OCI-LY7 (cell line): Measurements from ENCODE around the gene RPL27A. TPM values are rescaled to one million over a fixed set of nuclear protein-coding genes. Genes with fewer than 3 reads are reported as not detected.

Experiments used
- BruUV-seq: library from RNA; stranded (reverse); fragments of 400-500 nt; replicated peaks from 2 replicates; lab custom pipeline; 2021; lab: Mats Ljungman, UMichigan
- CTCF ChIA-PET: fragments of 300-600 bp; sonication (Branson Sonifier 250); formaldehyde crosslinking; loops from one replicate; lab custom pipeline; 2022; ENCODE audit warnings: antibody characterized with exemption; ENCODE audit not compliant: unreplicated experiment; lab: Charles Lee
- POLR2A ChIA-PET: fragments of 300-600 bp; sonication (Branson Sonifier 250); formaldehyde crosslinking; loops from one replicate; lab custom pipeline; 2022; ENCODE audit warnings: antibody characterized with exemption; lab: Charles Lee
- DNase-seq: peaks from one replicate; pipeline ENCODE4 v3.0.0-alpha.2; 2015; ENCODE audit warnings: low spot score
- H2AFZ ChIP-seq: fragments of 200-600 bp; sonication (generic), shearing (Covaris generic); 2 replicates; pipeline ENCODE4 v1.6.1; 2014; ENCODE audit warnings: mild to moderate bottlenecking, antibody characterized with exemption, low read length, moderate library complexity
- H3K27ac ChIP-seq: fragments of 200-600 bp; sonication (generic); 2 replicates; pipeline ENCODE4 v1.5.1; 2014; ENCODE audit warnings: mixed run types, low read depth, mild to moderate bottlenecking, moderate library complexity, low read length, inconsistent platforms; ENCODE audit not compliant: poor library complexity, severe bottlenecking
- H3K36me3 ChIP-seq: fragments of 200-600 bp; sonication (generic); 2 replicates; pipeline ENCODE4 v1.6.1; 2014; ENCODE audit warnings: mild to moderate bottlenecking, antibody characterized with exemption, low read length, moderate library complexity, mixed read lengths; ENCODE audit not compliant: insufficient read depth
- H3K4me1 ChIP-seq: fragments of 200-600 bp; sonication (generic); 2 replicates; pipeline ENCODE4 v1.5.1; 2014; ENCODE audit warnings: mild to moderate bottlenecking, low read length; ENCODE audit not compliant: insufficient read depth, poor library complexity, severe bottlenecking
- H3K4me2 ChIP-seq: fragments of 200-600 bp; sonication (generic); 2 replicates; pipeline ENCODE4 v1.6.1; 2014; ENCODE audit warnings: mild to moderate bottlenecking, low read length
- H3K4me3 ChIP-seq: fragments of 200-600 bp; sonication (generic); 2 replicates; pipeline ENCODE4 v1.5.1; 2014; ENCODE audit warnings: mild to moderate bottlenecking, low read depth, low read length; ENCODE audit not compliant: poor library complexity, severe bottlenecking
- H3K79me2 ChIP-seq: fragments of 200-600 bp; sonication (generic); 2 replicates; pipeline ENCODE4 v1.6.1; 2016; ENCODE audit warnings: low read depth, mild to moderate bottlenecking, low read length, moderate library complexity, mixed read lengths; ENCODE audit not compliant: insufficient read depth
- H3K9me2 ChIP-seq: fragments of 200-600 bp; sonication (generic); 2 replicates; pipeline ENCODE4 v1.6.1; 2016; ENCODE audit warnings: mild to moderate bottlenecking, low read length, mixed read lengths; ENCODE audit not compliant: insufficient read depth
- H3K9me3 ChIP-seq: fragments of 200-600 bp; sonication (generic); 2 replicates; pipeline ENCODE4 v1.6.1; 2014; ENCODE audit warnings: mild to moderate bottlenecking, mixed run types, low read length, mixed read lengths
- H4K20me1 ChIP-seq: fragments of 200-600 bp; sonication (generic); 2 replicates; pipeline ENCODE4 v1.6.1; 2014; ENCODE audit warnings: mild to moderate bottlenecking, antibody characterized with exemption, low read length, moderate library complexity, mixed read lengths; ENCODE audit not compliant: insufficient read depth
- EZH2phosphoT487 ChIP-seq: fragments of 200-600 bp; sonication (generic); IDR thresholded peaks from 2 replicates; pipeline ENCODE4 v1.6.1; 2018; ENCODE audit warnings: low read depth, borderline replicate concordance, mild to moderate bottlenecking, mixed run types, antibody characterized with exemption, low read length, moderate library complexity, mixed read lengths
- intact Hi-C: fragments of 100-400 bp; cut with micrococcal nuclease; formaldehyde crosslinking; loops from one replicate; pipeline ENCODE4 v1.10.0; 2022; ENCODE audit not compliant: unreplicated experiment
- total RNA-seq, 2 experiments: library from RNA; depleted of rRNA in 1 of 2; stranded (reverse); fragments of >200 nt in 1 of 2; shearing (Covaris generic) in 1 of 2; gene quantifications; 2 replicates each; pipeline ENCODE4 v1.2.3, GENCODE V29; 2014 to 2022
- TF ChIP-seq, protein P1 (sequence below): fragments of 200-600 bp; sonication (generic); conservative IDR thresholded peaks from 2 replicates; pipeline ENCODE4 v1.5.1; 2014; ENCODE audit warnings: mild to moderate bottlenecking, antibody characterized with exemption, low read length, moderate library complexity, mixed read lengths

Gene RPL27A
- total RNA-seq, 2 experiments from 2014 or later = 1,593 to 2,753 TPM

DNA sequence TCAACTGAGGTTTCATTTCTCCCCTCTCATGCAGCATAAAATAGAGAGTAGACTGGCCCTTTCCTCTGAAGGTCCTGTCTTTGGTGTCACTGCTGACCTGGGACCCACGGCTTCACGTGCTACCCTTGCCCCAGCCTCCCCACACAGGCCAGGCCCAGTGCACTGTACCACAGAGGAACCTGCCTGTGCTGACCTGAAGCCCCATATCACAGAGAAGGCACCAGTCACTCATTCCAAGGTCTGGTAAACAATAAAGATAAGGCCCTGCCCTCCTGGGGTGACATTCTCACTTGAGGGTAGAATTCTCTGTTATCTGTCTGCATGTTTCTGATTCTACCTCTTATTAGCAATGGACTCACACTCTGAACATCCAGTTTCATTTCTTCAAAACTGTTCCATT lies 51.3 kb downstream of the RPL27A start:
- Histone ChIP-seq H3K36me3 (no peaks in the 10 kb centered on the region), H3K4me2 (no peak overlapping the region), H3K79me2 (no peaks in the 10 kb centered on the region), H3K4me3 (no peak overlapping the region), H3K9me2 (no peaks in the 10 kb centered on the region), H3K9me3 (no peaks in the 10 kb centered on the region), H3K27ac (no peak overlapping the region), H2AFZ (no peak overlapping the region), H4K20me1 (no peaks in the 10 kb centered on the region), H3K4me1 (peaks cover 14% of the 10 kb centered on the region)
- no peak for DNase-seq
- TF ChIP-seq, protein P1, sequence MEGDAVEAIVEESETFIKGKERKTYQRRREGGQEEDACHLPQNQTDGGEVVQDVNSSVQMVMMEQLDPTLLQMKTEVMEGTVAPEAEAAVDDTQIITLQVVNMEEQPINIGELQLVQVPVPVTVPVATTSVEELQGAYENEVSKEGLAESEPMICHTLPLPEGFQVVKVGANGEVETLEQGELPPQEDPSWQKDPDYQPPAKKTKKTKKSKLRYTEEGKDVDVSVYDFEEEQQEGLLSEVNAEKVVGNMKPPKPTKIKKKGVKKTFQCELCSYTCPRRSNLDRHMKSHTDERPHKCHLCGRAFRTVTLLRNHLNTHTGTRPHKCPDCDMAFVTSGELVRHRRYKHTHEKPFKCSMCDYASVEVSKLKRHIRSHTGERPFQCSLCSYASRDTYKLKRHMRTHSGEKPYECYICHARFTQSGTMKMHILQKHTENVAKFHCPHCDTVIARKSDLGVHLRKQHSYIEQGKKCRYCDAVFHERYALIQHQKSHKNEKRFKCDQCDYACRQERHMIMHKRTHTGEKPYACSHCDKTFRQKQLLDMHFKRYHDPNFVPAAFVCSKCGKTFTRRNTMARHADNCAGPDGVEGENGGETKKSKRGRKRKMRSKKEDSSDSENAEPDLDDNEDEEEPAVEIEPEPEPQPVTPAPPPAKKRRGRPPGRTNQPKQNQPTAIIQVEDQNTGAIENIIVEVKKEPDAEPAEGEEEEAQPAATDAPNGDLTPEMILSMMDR = no peak
- TF ChIP-seq EZH2phosphoT487 = no peak
- intact Hi-C loops = no loop called here
- ChIA-PET CTCF (no interaction called here), POLR2A (no interaction called here)
- no TSS peak for BruUV-seq

DNA sequence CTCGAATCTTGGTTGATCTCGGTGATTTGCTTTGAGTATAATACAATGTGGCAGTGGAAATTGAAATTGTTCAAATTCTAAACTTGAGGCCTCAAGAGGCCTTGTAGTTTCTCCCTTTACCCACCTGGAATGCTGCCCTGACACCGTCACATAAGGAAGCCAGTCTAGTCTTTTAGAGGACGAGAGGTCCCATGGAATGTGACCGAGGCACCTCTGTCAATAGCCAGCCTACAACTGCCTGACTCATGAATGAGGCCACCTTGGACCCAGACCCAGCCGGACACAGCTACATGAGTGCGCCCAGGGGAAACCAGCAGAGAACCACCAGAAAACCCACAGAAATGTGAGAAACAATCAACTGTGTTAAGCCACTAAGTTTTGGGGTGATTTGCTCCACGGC lies 52.5 kb downstream of the RPL27A start:
- CTCF ChIA-PET = no interaction called here

DNA sequence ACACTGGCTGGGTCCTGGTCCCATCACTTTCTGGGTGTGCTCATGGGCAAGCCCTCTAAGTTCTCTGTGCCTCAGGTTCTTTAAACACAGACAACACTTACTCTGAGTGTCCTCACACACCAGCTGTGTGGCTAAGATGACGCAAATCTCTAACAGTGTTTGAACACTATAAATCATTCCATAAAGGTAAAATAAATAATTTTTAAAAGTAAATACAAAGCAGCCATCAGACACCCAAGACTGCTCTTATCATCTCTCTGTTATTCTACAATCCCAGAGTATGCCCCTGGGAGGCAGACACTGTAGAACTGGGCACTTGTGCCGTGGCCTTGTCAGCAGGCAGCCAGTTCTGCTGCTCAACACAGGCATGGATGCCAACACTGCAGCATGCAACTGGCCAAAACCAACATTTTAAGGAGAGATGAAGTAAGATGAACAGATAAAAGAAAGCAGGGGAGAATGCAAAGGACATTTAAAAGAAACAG lies 56.8 kb downstream of the RPL27A start:
- intact Hi-C loops = no loop called here
- CTCF ChIA-PET = no interaction called here
- Histone ChIP-seq H3K9me2 (no peaks in the 10 kb centered on the region), H3K79me2 (no peaks in the 10 kb centered on the region), H2AFZ (no peak overlapping the region), H3K4me3 (no peak overlapping the region), H3K27ac (no peak overlapping the region), H3K4me2 (no peak overlapping the region), H3K9me3 (no peaks in the 10 kb centered on the region), H3K4me1 (no peaks in the 10 kb centered on the region), H3K36me3 (no peaks in the 10 kb centered on the region), H4K20me1 (no peaks in the 10 kb centered on the region)
- TF ChIP-seq, protein P1 = no peak
- no peak for TF ChIP-seq EZH2phosphoT487
- BruUV-seq = no TSS peak
- DNase-seq = no peak
- POLR2A ChIA-PET = no interaction called here

More for the DNA sequence above, 52.5 kb downstream of the RPL27A start:
- BruUV-seq = no TSS peak
- Histone ChIP-seq H3K4me2 (no peak overlapping the region), H3K36me3 (no peaks in the 10 kb centered on the region), H2AFZ (no peak overlapping the region), H3K9me2 (no peaks in the 10 kb centered on the region), H3K79me2 (no peaks in the 10 kb centered on the region), H3K4me3 (no peak overlapping the region), H3K4me1 (peaks cover 14% of the 10 kb centered on the region), H4K20me1 (no peaks in the 10 kb centered on the region), H3K9me3 (no peaks in the 10 kb centered on the region), H3K27ac (no peak overlapping the region)
- POLR2A ChIA-PET = no interaction called here
- no peak for DNase-seq
- intact Hi-C loops = no loop called here
- TF ChIP-seq EZH2phosphoT487 = no peak
- TF ChIP-seq, protein P1 = no peak
